NB4 (cell line): ENCODE data around the gene GADD45G.

Experiments
- CTCF ChIP-seq: IDR thresholded peaks from one replicate; pipeline ENCODE4 v1.5.1; 2012; ENCODE audit warnings: low read depth, low read length
- MAX ChIP-seq: IDR thresholded peaks from 2 replicates; pipeline ENCODE4 v1.6.1; 2011; ENCODE audit warnings: low read depth, low read length
- MYC ChIP-seq: IDR thresholded peaks from 2 replicates; pipeline ENCODE4 v1.6.1; 2011; ENCODE audit warnings: low read depth, low read length

- TF ChIP-seq CTCF = no peak
- no peak for TF ChIP-seq MAX
- no peak for TF ChIP-seq MYC
These were observed 19.2 kb downstream of the GADD45G start for GRCh38 chr9:89623925-89624420.
